SH-SY5Y (cell line): ENCODE measurements around the gene PRRC2A.

Source experiments
- GATA2 ChIP-seq: IDR thresholded peaks from 2 replicates; pipeline ENCODE4 v1.6.1; 2011; ENCODE audit warnings: mild to moderate bottlenecking, low read depth, low read length
- GATA3 ChIP-seq: IDR thresholded peaks from 2 replicates; pipeline ENCODE4 v1.6.1; 2011; ENCODE audit warnings: low read depth, mild to moderate bottlenecking, low read length, moderate library complexity

GRCh38 chr6:31633447-31633846 lies 12.9 kb downstream of the PRRC2A start:
- TF ChIP-seq GATA2 (no peak), GATA3 (no peak)
